Calu3 (cell line): ENCODE data around the gene CAPN7. TPM values are rescaled to one million over a fixed set of nuclear protein-coding genes. Genes with fewer than 3 reads are reported as not detected.

Source experiments
- BruUV-seq: library from RNA; stranded (reverse); fragments of 400-500 nt; replicated peaks from 2 replicates; lab custom pipeline; 2021; lab: Mats Ljungman, UMichigan
- CTCF ChIA-PET: fragments of 300-600 bp; sonication (Branson Sonifier 250); formaldehyde crosslinking; loops from one replicate; lab custom pipeline; 2022; ENCODE audit warnings: antibody characterized with exemption; lab: Charles Lee
- DNase-seq: peaks from one replicate; pipeline ENCODE4 v3.0.0; 2022
- H3K27ac Mint-ChIP-seq: one replicate; pipeline ENCODE4 v1.8.0; 2022; ENCODE audit warnings: mixed read lengths; ENCODE audit not compliant: unreplicated experiment
- H3K27me3 Mint-ChIP-seq: one replicate; pipeline ENCODE4 v1.8.0; 2022; ENCODE audit warnings: mixed read lengths; ENCODE audit not compliant: unreplicated experiment
- H3K36me3 Mint-ChIP-seq: one replicate; pipeline ENCODE4 v1.8.0; 2022; ENCODE audit warnings: mild to moderate bottlenecking, moderate library complexity, mixed read lengths; ENCODE audit not compliant: insufficient read depth, unreplicated experiment
- H3K4me1 Mint-ChIP-seq: one replicate; pipeline ENCODE4 v1.8.0; 2022; ENCODE audit warnings: mild to moderate bottlenecking, low read depth, mixed read lengths; ENCODE audit not compliant: unreplicated experiment
- H3K4me3 Mint-ChIP-seq: one replicate; pipeline ENCODE4 v1.8.0; 2022; ENCODE audit warnings: mild to moderate bottlenecking, low read depth, moderate library complexity, mixed read lengths; ENCODE audit not compliant: unreplicated experiment
- H3K9me3 Mint-ChIP-seq: one replicate; pipeline ENCODE4 v1.8.0; 2022; ENCODE audit warnings: low read depth, mixed read lengths; ENCODE audit not compliant: unreplicated experiment
- intact Hi-C: fragments of 100-400 bp; cut with micrococcal nuclease; formaldehyde crosslinking; loops from one replicate; pipeline ENCODE4 v1.10.0; 2022; ENCODE audit not compliant: unreplicated experiment
- total RNA-seq: library from RNA; stranded (reverse); gene quantifications from 2 replicates; pipeline ENCODE4 v1.2.3, GENCODE V29; 2022
- TF ChIP-seq, protein P1 (sequence below): fragments of 200-600 bp; IDR thresholded peaks from one replicate; pipeline ENCODE4 v1.8.0; 2022; ENCODE audit warnings: antibody characterized with exemption; ENCODE audit not compliant: unreplicated experiment

The CAPN7 gene
- total RNA-seq, 1 experiment from 2014 or later = 24.1 TPM

DNA sequence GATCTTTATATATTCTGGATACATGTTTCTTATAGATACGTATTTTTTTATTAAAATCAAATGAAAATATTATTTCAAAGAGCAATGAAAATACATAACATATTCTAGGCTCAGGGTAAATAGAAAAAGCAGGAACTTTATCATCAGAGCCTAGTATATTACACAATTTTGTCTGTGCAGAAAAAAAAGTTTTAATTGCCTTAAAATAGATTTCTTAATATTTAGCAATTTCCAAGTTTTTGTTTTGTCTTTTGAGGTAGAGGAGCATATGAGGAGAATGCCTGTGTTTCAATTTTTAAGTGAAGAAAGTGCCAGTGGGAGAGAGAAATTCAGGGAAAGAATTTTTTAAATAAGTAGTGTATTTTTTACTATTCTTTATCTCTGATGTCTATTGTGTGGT is 10.5 kb downstream of the CAPN7 start:
- Mint-ChIP-seq H3K27ac (no peak overlapping the region), H3K4me1 (no peaks in the 10 kb centered on the region), H3K27me3 (no peaks in the 10 kb centered on the region), H3K9me3 (no peaks in the 10 kb centered on the region), H3K36me3 (peaks cover 29% of the 10 kb centered on the region), H3K4me3 (no peak overlapping the region)
- no peak for DNase-seq
- intact Hi-C loops = no loop called here
- CTCF ChIA-PET = no interaction called here
- no TSS peak for BruUV-seq
- TF ChIP-seq, protein P1, sequence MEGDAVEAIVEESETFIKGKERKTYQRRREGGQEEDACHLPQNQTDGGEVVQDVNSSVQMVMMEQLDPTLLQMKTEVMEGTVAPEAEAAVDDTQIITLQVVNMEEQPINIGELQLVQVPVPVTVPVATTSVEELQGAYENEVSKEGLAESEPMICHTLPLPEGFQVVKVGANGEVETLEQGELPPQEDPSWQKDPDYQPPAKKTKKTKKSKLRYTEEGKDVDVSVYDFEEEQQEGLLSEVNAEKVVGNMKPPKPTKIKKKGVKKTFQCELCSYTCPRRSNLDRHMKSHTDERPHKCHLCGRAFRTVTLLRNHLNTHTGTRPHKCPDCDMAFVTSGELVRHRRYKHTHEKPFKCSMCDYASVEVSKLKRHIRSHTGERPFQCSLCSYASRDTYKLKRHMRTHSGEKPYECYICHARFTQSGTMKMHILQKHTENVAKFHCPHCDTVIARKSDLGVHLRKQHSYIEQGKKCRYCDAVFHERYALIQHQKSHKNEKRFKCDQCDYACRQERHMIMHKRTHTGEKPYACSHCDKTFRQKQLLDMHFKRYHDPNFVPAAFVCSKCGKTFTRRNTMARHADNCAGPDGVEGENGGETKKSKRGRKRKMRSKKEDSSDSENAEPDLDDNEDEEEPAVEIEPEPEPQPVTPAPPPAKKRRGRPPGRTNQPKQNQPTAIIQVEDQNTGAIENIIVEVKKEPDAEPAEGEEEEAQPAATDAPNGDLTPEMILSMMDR = no peak

DNA sequence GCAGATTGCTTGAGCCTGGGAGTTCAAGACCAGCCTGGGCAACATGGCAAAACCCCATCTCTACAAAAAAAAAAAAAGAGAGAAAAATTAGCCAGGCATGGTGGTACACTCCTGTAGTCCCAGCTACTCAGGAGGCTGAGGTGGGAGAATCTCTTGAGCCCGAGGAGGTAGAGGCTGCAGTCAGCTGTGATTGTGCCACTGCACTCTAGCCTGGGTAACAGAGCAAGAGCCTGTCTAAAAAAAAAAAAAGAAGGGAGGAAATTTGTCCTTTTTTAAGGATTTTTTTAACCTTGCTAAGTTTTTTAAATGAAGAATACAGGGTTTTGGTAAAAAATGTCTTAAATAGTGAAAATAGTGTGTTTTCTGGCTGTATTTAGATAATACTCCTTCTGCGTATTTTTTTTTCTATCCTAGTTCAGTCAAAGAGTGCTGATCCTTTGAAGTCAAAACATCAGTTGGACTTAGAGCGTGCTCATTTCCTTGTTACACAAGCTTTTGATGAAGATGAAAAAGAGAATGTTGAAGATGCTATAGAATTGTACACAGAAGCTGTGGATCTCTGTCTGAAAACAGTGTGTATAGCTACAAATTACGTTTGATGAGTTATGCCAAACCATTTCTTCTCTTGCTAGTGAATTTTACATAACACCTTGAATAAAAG is 11.1 kb downstream of the CAPN7 start:
- no TSS peak for BruUV-seq
- Mint-ChIP-seq H3K27ac (no peak overlapping the region), H3K4me1 (no peaks in the 10 kb centered on the region), H3K9me3 (no peaks in the 10 kb centered on the region), H3K27me3 (no peaks in the 10 kb centered on the region), H3K36me3 (peaks cover 29% of the 10 kb centered on the region), H3K4me3 (no peak overlapping the region)
- DNase-seq = no peak
- CTCF ChIA-PET = interaction anchor here (0.7 kb wide), 1 partner anchor 145 kb away, joined by 3 read pairs; no protein-coding TSS in a partner anchor
- intact Hi-C loops = no loop called here
- TF ChIP-seq, protein P1 = no peak

DNA sequence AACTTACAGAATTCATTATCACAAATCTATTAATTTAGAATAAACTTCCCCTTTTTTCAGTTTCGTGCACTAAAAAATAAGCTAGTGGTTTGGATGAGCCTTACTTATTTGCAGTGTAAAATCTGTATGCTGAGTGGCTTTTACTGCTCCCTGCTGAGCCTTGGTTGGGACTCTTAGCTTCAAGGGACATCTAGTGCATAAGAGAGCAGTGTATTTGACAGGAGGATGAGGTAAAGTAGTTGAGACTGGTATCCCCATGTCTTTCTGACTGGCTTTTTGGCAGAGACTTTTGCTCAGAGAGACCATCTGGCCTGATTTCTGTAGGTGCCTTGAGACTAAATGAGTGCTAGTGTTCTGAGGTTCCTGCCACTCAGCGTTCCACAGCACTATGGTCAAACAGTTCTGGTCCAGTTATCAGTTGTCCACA is 11.8 kb downstream of the CAPN7 start:
- TF ChIP-seq, protein P1 = no peak
- CTCF ChIA-PET = interaction anchor here (0.7 kb wide), 1 partner anchor 145 kb away, joined by 3 read pairs; no protein-coding TSS in a partner anchor
- no peak for DNase-seq
- no peak overlapping the region for H3K27ac Mint-ChIP-seq
- intact Hi-C loops = no loop called here
- no peaks in the 10 kb centered on the region for H3K27me3 Mint-ChIP-seq
- BruUV-seq = no TSS peak
- no peak overlapping the region for H3K4me3 Mint-ChIP-seq
- no peaks in the 10 kb centered on the region for H3K4me1 Mint-ChIP-seq
- H3K36me3 Mint-ChIP-seq = peaks cover 29% of the 10 kb centered on the region
- no peaks in the 10 kb centered on the region for H3K9me3 Mint-ChIP-seq

DNA sequence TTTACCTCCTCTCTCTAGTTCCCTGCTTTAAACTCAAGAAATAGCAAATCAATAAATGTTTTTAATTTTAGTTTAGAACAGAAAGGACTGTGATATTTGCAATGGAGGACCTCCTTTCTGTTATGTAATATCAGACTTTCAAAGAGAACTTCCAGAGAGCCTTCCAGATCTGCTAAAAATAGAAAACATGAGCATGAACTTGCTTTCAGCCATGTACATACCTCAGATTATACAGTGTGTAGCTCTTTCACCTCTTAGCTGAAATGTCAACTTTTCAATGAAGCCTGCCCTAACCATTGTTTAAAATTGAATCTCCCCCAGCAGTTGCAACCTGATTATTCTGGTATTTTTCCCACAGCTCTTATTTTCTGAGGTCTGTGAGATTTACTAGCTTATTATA is 12.6 kb downstream of the CAPN7 start:
- Mint-ChIP-seq H3K4me1 (no peaks in the 10 kb centered on the region), H3K36me3 (peaks cover 26% of the 10 kb centered on the region), H3K27me3 (no peaks in the 10 kb centered on the region), H3K27ac (no peak overlapping the region), H3K9me3 (no peaks in the 10 kb centered on the region), H3K4me3 (no peak overlapping the region)
- CTCF ChIA-PET = interaction anchor here (0.5 kb wide), 1 partner anchor 11 kb away, joined by 3 read pairs; no protein-coding TSS in a partner anchor
- no peak for DNase-seq
- intact Hi-C loops = no loop called here
- TF ChIP-seq, protein P1 = no peak
- no TSS peak for BruUV-seq
